ENCODE measurements around the gene ANKLE1. TPM values are rescaled to one million over a fixed set of nuclear protein-coding genes. Genes with fewer than 3 reads are reported as not detected.

ANKLE1 gene
- polyA plus RNA-seq, 2 of the 4 experiments (the other 2 are of a cell fraction): 0.56 to 0.74 TPM

- ChIA-PET POLR2A (no interaction called here), CTCF (interaction anchor here (1.0 to 9.0 kb wide), 2 partner anchors 9 to 39 kb away, joined by 3 to 98 read pairs; partner anchors contain the start of genes ABHD8, DDA1 and MRPL34)
- TF ChIP-seq SREBF2 (IDR thresholded peaks at IDR 0.05): no peak
- no peak for TF ChIP-seq HEYL (CRISPR knock-in tag; IDR thresholded peaks at IDR 0.05)
- no peak for TF ChIP-seq FOSL2 (IDR thresholded peaks at IDR 0.05)
- TF ChIP-seq FOSL2 (CRISPR knock-in tag; IDR thresholded peaks at IDR 0.05): no peak
- TF ChIP-seq FOSB (CRISPR knock-in tag; IDR thresholded peaks at IDR 0.05): no peak
- no peak for TF ChIP-seq SMC3 (IDR thresholded peaks at IDR 0.05)
- TF ChIP-seq HES2 (IDR thresholded peaks at IDR 0.05): no peak
- TF ChIP-seq E2F6 (IDR thresholded peaks at IDR 0.05; ENCODE audit: borderline replicate concordance, low read depth): no peak
- TF ChIP-seq RFX5 (IDR thresholded peaks at IDR 0.05): no peak
- TF ChIP-seq MAX (IDR thresholded peaks at IDR 0.05): no peak
- no peak for TF ChIP-seq MYC (IDR thresholded peaks at IDR 0.05; ENCODE audit: borderline replicate concordance, low read length)
- no peak for TF ChIP-seq HOXB13 (CRISPR knock-in tag; IDR thresholded peaks at IDR 0.05; ENCODE audit: low read depth)
- TF ChIP-seq NR3C1 (IDR thresholded peaks at IDR 0.05): no peak
- TF ChIP-seq ATOH8 (CRISPR knock-in tag; IDR thresholded peaks at IDR 0.05; ENCODE audit: low read depth): no peak
- TF ChIP-seq CHD4 (IDR thresholded peaks at IDR 0.05; ENCODE audit: borderline replicate concordance): no peak
- TF ChIP-seq JUNB (IDR thresholded peaks at IDR 0.05): no peak
- TF ChIP-seq MAFK (IDR thresholded peaks at IDR 0.05; ENCODE audit: partially characterized antibody): no peak
- no peak for TF ChIP-seq ESRRA (IDR thresholded peaks at IDR 0.05; ENCODE audit: borderline replicate concordance, low read length)
- TF ChIP-seq EHMT2 (IDR thresholded peaks at IDR 0.05; ENCODE audit: low read depth): no peak
- no peak for TF ChIP-seq EHF (CRISPR knock-in tag; IDR thresholded peaks at IDR 0.05)
- no peak overlapping the region for H3K4me2 ChIP-seq
- DNase-seq (ENCODE audit: low read depth in 1 of 2, low spot score in 1 of 2) (no peak), FAIRE-seq (no peak), ATAC-seq (no peak)
- no peak overlapping the region for H3K4me3 ChIP-seq
- peak overlapping the region in 1 of 2 experiments; percentile 40; a peak in 1 of 6 replicates for H3K27ac ChIP-seq
- peaks cover 20% of the 10 kb centered on the region; the same call in 2 of the 3 replicates for H3K4me1 ChIP-seq
- H3K9me3 ChIP-seq: 0 out of 3 replicates have a peak, but pooled peaks cover 3% of the 10 kb centered on the region
- WGBS (ENCODE audit: missing lambda C conversion rate): 93% methylated on average over 6 of the region's 6 CpGs
Measured at GRCh38 chr19:17296976-17297375, 15.3 kb downstream of the ANKLE1 start.

GRCh38 chr19:17300992-17301619, 19.4 kb downstream of the ANKLE1 start:
- no peak for FAIRE-seq
- DNase-seq (ENCODE audit: low read depth in 1 of 2, low spot score in 1 of 2): no peak
- no peak overlapping the region for H3K27ac ChIP-seq
- POLR2A ChIA-PET: no interaction called here
- H3K9me3 ChIP-seq: 0 out of 3 replicates have a peak, but pooled peaks cover 3% of the 10 kb centered on the region
- no peak for ATAC-seq
- H3K4me2 ChIP-seq: no peak overlapping the region
- no peak overlapping the region for H3K4me3 ChIP-seq
- TF ChIP-seq RAD21 (conservative IDR thresholded peaks at IDR 0.05 in 1 of 2, IDR thresholded peaks at IDR 0.05 in 1 of 2) (no peak), MAZ (IDR thresholded peaks at IDR 0.05; ENCODE audit: borderline replicate concordance, low read depth, low read length) (no peak), KDM1A (IDR thresholded peaks at IDR 0.05; ENCODE audit: low read depth) (no peak), GATA3 (IDR thresholded peaks at IDR 0.05; ENCODE audit: borderline replicate concordance) (no peak), RCOR1 (IDR thresholded peaks at IDR 0.05; ENCODE audit: low read depth, low read length) (no peak), MAX (IDR thresholded peaks at IDR 0.05) (no peak)
- CTCF ChIA-PET: interaction anchor here (8.7 kb wide), 1 partner anchor 8 kb away, joined by 98 read pairs; no protein-coding TSS in a partner anchor
- peaks cover 29% of the 10 kb centered on the region for H3K4me1 ChIP-seq
- WGBS (ENCODE audit: missing lambda C conversion rate): 98% methylated on average over 24 of the region's 51 CpGs

Measured in A549 (cell line).